ENCODE results near the gene SHQ1.

The SHQ1 gene

GRCh38 chr3:72727726-72728125 is 120.5 kb downstream of the SHQ1 start:
- Histone ChIP-seq H3K4me3 (replicated peaks; ENCODE audit: low read depth, low read length) (no peak overlapping the region), H3K27me3 (replicated peaks; ENCODE audit: control insufficient read depth, insufficient read depth, low read length) (no peaks in the 10 kb centered on the region), H3K36me3 (ENCODE audit: control insufficient read depth, insufficient read depth, low read length) (no peaks in the 10 kb centered on the region)
- no peak for TF ChIP-seq CTCF (IDR thresholded peaks at IDR 0.05; ENCODE audit: insufficient read depth, low read length, poor library complexity, severe bottlenecking)
- no peak for DNase-seq (ENCODE audit: extremely low read depth, insufficient read length)

DNA sequence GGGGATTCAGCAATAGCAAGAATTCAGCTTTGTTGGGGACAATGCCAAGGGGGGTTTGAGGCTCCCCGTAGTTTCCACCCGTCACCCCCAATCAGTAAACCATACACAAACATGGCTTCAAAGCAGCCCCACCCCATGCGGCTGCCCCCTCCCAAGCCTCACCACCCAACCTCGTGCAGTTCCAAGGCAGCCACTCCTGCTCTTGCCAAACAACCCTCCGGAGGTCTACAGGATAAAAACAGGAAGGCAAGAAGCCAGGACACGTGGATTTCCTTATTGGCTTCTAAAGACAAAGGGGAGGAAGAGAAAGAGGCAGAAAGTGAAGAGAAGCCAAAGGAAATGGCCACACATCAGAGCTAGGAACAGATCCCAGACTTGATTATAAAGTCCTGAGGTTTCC is 121.1 kb downstream of the SHQ1 start:
- Histone ChIP-seq H3K4me3 (replicated peaks; ENCODE audit: low read depth, low read length) (no peak overlapping the region), H3K27me3 (replicated peaks; ENCODE audit: control insufficient read depth, insufficient read depth, low read length) (no peaks in the 10 kb centered on the region), H3K36me3 (ENCODE audit: control insufficient read depth, insufficient read depth, low read length) (no peaks in the 10 kb centered on the region)
- no peak for TF ChIP-seq CTCF (IDR thresholded peaks at IDR 0.05; ENCODE audit: insufficient read depth, low read length, poor library complexity, severe bottlenecking)
- no peak for DNase-seq (ENCODE audit: extremely low read depth, insufficient read length)

DNA sequence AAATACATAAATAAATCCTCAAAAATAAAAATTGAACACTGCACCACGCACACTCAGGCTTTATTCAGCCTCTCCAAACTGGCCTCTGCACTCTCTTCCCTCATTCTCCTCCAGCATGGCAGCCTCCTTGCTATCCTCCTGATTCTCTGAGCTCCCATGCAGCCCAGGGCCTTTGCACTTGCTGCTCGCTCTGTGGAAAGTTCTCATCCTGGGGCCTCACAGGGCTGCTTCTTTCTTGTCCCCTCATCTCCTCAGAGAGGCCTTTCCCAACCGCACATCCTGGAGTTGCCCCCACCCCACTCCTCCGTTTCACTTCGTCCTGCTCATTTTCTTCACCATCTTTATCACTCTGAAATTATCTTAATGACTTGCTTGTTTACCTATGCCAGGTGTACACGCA is 123.0 kb downstream of the SHQ1 start:
- Histone ChIP-seq H3K4me3 (replicated peaks; ENCODE audit: low read depth, low read length) (no peak overlapping the region), H3K27me3 (replicated peaks; ENCODE audit: control insufficient read depth, insufficient read depth, low read length) (no peaks in the 10 kb centered on the region), H3K36me3 (ENCODE audit: control insufficient read depth, insufficient read depth, low read length) (no peaks in the 10 kb centered on the region)
- TF ChIP-seq CTCF (IDR thresholded peaks at IDR 0.05; ENCODE audit: insufficient read depth, low read length, poor library complexity, severe bottlenecking): no peak
- DNase-seq (ENCODE audit: extremely low read depth, insufficient read length): no peak

DNA sequence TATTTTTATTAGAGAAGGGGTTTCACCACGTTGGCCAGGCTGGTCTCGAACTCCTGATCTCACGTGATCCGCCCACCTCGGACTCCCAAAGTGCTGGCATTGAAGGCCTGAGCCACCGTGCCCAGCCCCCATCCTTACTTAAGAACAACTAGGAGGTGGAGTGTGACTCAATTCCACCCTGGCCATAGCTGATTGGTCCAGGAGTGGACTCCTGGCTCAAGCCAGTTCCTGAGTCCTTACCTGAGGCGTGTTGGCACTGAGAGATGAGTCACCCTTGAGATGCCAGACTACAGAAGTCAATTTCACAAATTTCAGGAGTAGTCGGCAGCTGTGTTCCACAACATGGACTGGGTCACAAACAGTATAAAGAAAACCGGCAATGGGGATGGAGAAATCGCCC is 124.2 kb downstream of the SHQ1 start:
- no peak for DNase-seq (ENCODE audit: extremely low read depth, insufficient read length)
- H3K27me3 ChIP-seq (replicated peaks; ENCODE audit: control insufficient read depth, insufficient read depth, low read length): no peaks in the 10 kb centered on the region

GRCh38 chr3:72722930-72723726 is 125.1 kb downstream of the SHQ1 start:
- H3K4me3 ChIP-seq (replicated peaks; ENCODE audit: low read depth, low read length): no peak overlapping the region
- no peak for TF ChIP-seq CTCF (IDR thresholded peaks at IDR 0.05; ENCODE audit: insufficient read depth, low read length, poor library complexity, severe bottlenecking)
- H3K27me3 ChIP-seq (replicated peaks; ENCODE audit: control insufficient read depth, insufficient read depth, low read length): no peaks in the 10 kb centered on the region
- peak; percentile 24 for DNase-seq (ENCODE audit: extremely low read depth, insufficient read length)
- H3K36me3 ChIP-seq (ENCODE audit: control insufficient read depth, insufficient read depth, low read length): no peaks in the 10 kb centered on the region

More for the DNA sequence above, 124.2 kb downstream of the SHQ1 start:
- Histone ChIP-seq H3K4me3 (replicated peaks; ENCODE audit: low read depth, low read length) (no peak overlapping the region), H3K36me3 (ENCODE audit: control insufficient read depth, insufficient read depth, low read length) (no peaks in the 10 kb centered on the region)
- TF ChIP-seq CTCF (IDR thresholded peaks at IDR 0.05; ENCODE audit: insufficient read depth, low read length, poor library complexity, severe bottlenecking): no peak
